ENCODE results near the gene WARS2. TPM values are rescaled to one million over a fixed set of nuclear protein-coding genes. Genes with fewer than 3 reads are reported as not detected.
"Not testable (repeated sequence)": the region's sequence is repeated elsewhere in the genome, so short reads cannot be mapped to it uniquely, and the experiment has no call there.

Gene WARS2
- total RNA-seq, 1 donor from 2014 or later: 7.9 TPM

DNA sequence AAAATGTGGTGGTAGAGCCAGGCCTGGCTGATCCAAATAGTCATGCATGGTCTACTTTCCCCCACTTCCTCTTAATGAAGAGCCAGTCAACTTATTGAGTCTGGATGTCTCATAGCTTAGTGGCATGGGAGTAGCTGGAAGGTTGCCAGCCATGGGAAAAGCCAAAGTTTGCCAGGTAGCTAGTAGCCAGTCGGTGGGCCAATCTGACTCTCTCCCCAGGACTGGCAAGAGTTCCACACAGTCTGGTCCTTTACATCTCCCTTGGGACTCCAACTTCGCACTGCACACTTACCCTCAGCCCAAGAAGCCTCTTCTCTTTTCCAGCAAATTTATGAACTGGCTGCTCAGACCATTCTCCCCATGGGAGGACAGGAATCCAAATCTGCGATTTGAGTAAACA, 8.3 kb downstream of the WARS2 start:
- Mint-ChIP-seq H3K4me1 (ENCODE audit: low read depth, unreplicated experiment) (no peaks in the 10 kb centered on the region), H3K27ac (ENCODE audit: unreplicated experiment) (no peak overlapping the region), H3K4me3 (ENCODE audit: unreplicated experiment) (no peak overlapping the region), H3K27me3 (ENCODE audit: unreplicated experiment) (peaks cover 1% of the 10 kb centered on the region), H3K9me3 (ENCODE audit: unreplicated experiment) (no peaks in the 10 kb centered on the region), H3K36me3 (ENCODE audit: unreplicated experiment) (no peaks in the 10 kb centered on the region)
- no peak for DNase-seq
- TF ChIP-seq, protein P1, sequence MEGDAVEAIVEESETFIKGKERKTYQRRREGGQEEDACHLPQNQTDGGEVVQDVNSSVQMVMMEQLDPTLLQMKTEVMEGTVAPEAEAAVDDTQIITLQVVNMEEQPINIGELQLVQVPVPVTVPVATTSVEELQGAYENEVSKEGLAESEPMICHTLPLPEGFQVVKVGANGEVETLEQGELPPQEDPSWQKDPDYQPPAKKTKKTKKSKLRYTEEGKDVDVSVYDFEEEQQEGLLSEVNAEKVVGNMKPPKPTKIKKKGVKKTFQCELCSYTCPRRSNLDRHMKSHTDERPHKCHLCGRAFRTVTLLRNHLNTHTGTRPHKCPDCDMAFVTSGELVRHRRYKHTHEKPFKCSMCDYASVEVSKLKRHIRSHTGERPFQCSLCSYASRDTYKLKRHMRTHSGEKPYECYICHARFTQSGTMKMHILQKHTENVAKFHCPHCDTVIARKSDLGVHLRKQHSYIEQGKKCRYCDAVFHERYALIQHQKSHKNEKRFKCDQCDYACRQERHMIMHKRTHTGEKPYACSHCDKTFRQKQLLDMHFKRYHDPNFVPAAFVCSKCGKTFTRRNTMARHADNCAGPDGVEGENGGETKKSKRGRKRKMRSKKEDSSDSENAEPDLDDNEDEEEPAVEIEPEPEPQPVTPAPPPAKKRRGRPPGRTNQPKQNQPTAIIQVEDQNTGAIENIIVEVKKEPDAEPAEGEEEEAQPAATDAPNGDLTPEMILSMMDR (IDR thresholded peaks at IDR 0.05; ENCODE audit: partially characterized antibody, unreplicated experiment): no peak

DNA sequence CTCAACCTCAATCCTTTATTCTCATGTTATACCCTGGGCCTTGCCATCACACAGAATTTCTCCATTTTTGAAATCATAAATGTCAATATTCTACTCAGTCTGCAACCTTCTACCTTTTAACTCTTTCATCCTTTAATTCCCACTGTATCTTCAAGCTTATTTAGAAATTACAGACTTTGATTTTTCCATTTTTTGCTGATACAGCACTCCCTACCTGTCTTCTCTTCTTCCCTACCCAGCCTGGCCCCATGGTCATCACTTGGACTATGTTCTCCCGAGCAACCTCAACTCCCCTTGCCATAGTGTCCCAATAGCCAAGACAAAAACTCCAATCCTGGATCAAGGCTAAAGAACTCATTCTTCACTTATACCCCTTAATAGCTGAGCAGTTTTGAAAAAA, 14.6 kb downstream of the WARS2 start:
- Mint-ChIP-seq H3K36me3 (ENCODE audit: unreplicated experiment) (no peaks in the 10 kb centered on the region), H3K9me3 (ENCODE audit: unreplicated experiment) (no peaks in the 10 kb centered on the region), H3K27ac (ENCODE audit: unreplicated experiment) (no peak overlapping the region), H3K27me3 (ENCODE audit: unreplicated experiment) (no peaks in the 10 kb centered on the region), H3K4me3 (ENCODE audit: unreplicated experiment) (no peak overlapping the region), H3K4me1 (ENCODE audit: low read depth, unreplicated experiment) (no peaks in the 10 kb centered on the region)
- TF ChIP-seq, protein P1 (IDR thresholded peaks at IDR 0.05; ENCODE audit: partially characterized antibody, unreplicated experiment): no peak
- no peak for DNase-seq

DNA sequence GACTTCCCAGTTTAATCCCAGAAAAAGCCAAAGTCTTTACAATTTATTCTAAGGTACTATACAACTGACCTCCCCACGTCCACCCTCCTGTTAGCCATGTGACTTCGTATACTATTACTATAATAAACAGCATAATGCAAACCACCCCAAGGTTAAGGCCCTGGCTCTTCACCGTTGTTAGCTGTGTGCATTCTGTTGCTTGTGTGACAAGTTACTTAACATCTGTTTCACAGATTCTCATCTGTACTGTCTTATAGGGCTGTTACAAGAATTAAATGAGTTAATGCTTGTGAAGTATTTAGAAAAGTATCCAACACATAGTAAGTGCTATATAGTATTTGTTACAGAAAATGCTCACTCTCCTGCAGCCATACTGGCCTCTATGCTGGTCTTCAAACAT, 15.7 kb downstream of the WARS2 start:
- H3K9me3 Mint-ChIP-seq (ENCODE audit: unreplicated experiment): no peaks in the 10 kb centered on the region

DNA sequence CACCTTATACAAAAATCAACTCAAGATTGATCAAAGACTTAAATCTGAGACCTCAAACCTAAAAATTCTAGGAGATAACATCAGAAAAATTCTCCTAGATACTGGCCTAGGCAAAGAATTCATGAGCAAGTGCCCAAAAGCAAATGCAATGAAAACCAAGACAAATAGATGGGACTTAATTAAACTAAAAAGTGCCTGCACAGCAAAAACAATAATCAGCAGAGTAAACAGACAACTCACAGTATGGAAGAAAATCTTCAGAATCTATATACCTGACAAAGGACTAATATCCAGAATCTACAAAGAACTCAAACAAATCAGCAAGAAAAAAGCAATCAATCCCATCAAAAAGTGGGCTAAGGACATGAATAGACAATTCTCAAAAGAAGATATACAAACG, 18.6 kb downstream of the WARS2 start:
- H3K27me3 Mint-ChIP-seq (ENCODE audit: unreplicated experiment); H3K4me1 Mint-ChIP-seq (ENCODE audit: low read depth, unreplicated experiment); H3K9me3 Mint-ChIP-seq (ENCODE audit: unreplicated experiment); DNase-seq; H3K4me3 Mint-ChIP-seq (ENCODE audit: unreplicated experiment); H3K27ac Mint-ChIP-seq (ENCODE audit: unreplicated experiment); H3K36me3 Mint-ChIP-seq (ENCODE audit: unreplicated experiment): not testable (repeated sequence)

More for the DNA sequence above, 15.7 kb downstream of the WARS2 start:
- TF ChIP-seq, protein P1 (IDR thresholded peaks at IDR 0.05; ENCODE audit: partially characterized antibody, unreplicated experiment): no peak
- no peaks in the 10 kb centered on the region for H3K36me3 Mint-ChIP-seq (ENCODE audit: unreplicated experiment)
- no peaks in the 10 kb centered on the region for H3K27me3 Mint-ChIP-seq (ENCODE audit: unreplicated experiment)
- H3K4me1 Mint-ChIP-seq (ENCODE audit: low read depth, unreplicated experiment): no peaks in the 10 kb centered on the region
- no peak overlapping the region for H3K27ac Mint-ChIP-seq (ENCODE audit: unreplicated experiment)
- no peak for DNase-seq
- no peak overlapping the region for H3K4me3 Mint-ChIP-seq (ENCODE audit: unreplicated experiment)

DNA sequence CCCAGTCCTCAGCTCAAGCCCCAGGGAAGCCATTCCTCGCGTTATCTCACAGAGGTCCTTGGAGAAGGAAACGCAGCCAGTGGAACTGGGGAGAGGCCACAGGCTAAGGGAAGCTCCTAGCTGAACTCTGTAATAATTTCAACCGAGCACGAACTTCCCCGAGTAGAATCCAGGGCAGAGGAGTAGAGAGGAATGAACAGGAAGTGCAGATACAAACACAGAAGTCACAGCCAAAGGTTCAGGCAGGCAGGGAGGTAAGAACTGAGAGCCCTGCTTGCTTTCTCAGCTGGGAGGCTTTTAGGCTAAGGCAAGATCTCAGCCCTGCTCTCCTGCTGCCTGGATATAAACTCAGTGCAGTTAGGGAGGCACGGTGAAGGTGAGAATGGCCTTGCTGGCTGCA, 23.7 kb downstream of the WARS2 start:
- H3K9me3 Mint-ChIP-seq (ENCODE audit: unreplicated experiment): no peaks in the 10 kb centered on the region
- no peaks in the 10 kb centered on the region for H3K27me3 Mint-ChIP-seq (ENCODE audit: unreplicated experiment)
- no peak overlapping the region for H3K27ac Mint-ChIP-seq (ENCODE audit: unreplicated experiment)
- DNase-seq: no peak
- H3K4me1 Mint-ChIP-seq (ENCODE audit: low read depth, unreplicated experiment): no peaks in the 10 kb centered on the region
- H3K4me3 Mint-ChIP-seq (ENCODE audit: unreplicated experiment): no peak overlapping the region
- H3K36me3 Mint-ChIP-seq (ENCODE audit: unreplicated experiment): no peaks in the 10 kb centered on the region
- TF ChIP-seq, protein P1 (IDR thresholded peaks at IDR 0.05; ENCODE audit: partially characterized antibody, unreplicated experiment): no peak

DNA sequence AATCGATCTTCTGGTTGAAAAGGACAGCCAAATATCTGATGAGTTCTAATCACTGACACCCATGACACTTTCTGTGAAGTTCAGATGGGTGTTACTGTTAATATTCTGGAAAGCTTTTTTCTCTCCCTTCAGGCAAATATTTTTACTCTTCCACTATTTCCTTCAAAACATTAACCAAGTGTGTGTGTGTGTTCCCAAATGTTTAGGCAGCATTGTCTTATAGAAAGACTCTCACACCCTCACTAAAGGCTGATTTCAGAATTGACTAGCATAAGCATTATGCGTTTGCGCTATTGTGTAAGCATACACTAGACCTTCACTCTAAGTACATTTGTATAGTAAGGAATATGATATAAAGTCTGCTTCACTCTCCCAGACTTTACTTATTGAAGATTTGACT, 24.7 kb downstream of the WARS2 start:
- Mint-ChIP-seq H3K27me3 (ENCODE audit: unreplicated experiment) (no peaks in the 10 kb centered on the region), H3K36me3 (ENCODE audit: unreplicated experiment) (no peaks in the 10 kb centered on the region), H3K9me3 (ENCODE audit: unreplicated experiment) (no peaks in the 10 kb centered on the region), H3K4me3 (ENCODE audit: unreplicated experiment) (no peak overlapping the region), H3K4me1 (ENCODE audit: low read depth, unreplicated experiment) (no peaks in the 10 kb centered on the region), H3K27ac (ENCODE audit: unreplicated experiment) (no peak overlapping the region)
- DNase-seq: no peak
- TF ChIP-seq, protein P1 (IDR thresholded peaks at IDR 0.05; ENCODE audit: partially characterized antibody, unreplicated experiment): no peak
